ENCODE measurements around the gene VEGFA. TPM values are rescaled to one million over a fixed set of nuclear protein-coding genes. Genes with fewer than 3 reads are reported as not detected.

Gene VEGFA
- total RNA-seq, 1 donor from 2014 or later: 120 TPM

GRCh38 chr6:43742931-43743632 lies 26.9 kb upstream of the VEGFA start:
- no peak for TF ChIP-seq CTCF (conservative IDR thresholded peaks at IDR 0.05; ENCODE audit: low read depth, low read length)
- DNase-seq (ENCODE audit: low read depth): no peak
- no peak overlapping the region for H3K4me3 ChIP-seq (ENCODE audit: low read depth, low read length)

- no peak for DNase-seq (ENCODE audit: low read depth)
- H3K4me3 ChIP-seq (ENCODE audit: low read depth, low read length): no peak overlapping the region
- TF ChIP-seq CTCF (conservative IDR thresholded peaks at IDR 0.05; ENCODE audit: low read depth, low read length): no peak
Observed at GRCh38 chr6:43743682-43744381, 26.2 kb upstream of the VEGFA start.

- no peak for TF ChIP-seq CTCF (conservative IDR thresholded peaks at IDR 0.05; ENCODE audit: low read depth, low read length)
- H3K4me3 ChIP-seq (ENCODE audit: low read depth, low read length): no peak overlapping the region
- no peak for DNase-seq (ENCODE audit: low read depth)
Observed at GRCh38 chr6:43744491-43744890, 25.5 kb upstream of the VEGFA start.

- TF ChIP-seq CTCF (conservative IDR thresholded peaks at IDR 0.05; ENCODE audit: low read depth, low read length): no peak
- H3K4me3 ChIP-seq (ENCODE audit: low read depth, low read length): no peak overlapping the region
- no peak for DNase-seq (ENCODE audit: low read depth)
Observed at GRCh38 chr6:43744931-43745727, 24.9 kb upstream of the VEGFA start.

- TF ChIP-seq CTCF (conservative IDR thresholded peaks at IDR 0.05; ENCODE audit: low read depth, low read length): no peak
- H3K4me3 ChIP-seq (ENCODE audit: low read depth, low read length): no peak overlapping the region
- no peak for DNase-seq (ENCODE audit: low read depth)
Observed at GRCh38 chr6:43746071-43746470, 23.9 kb upstream of the VEGFA start.

GRCh38 chr6:43746613-43747102 lies 23.4 kb upstream of the VEGFA start:
- TF ChIP-seq CTCF (conservative IDR thresholded peaks at IDR 0.05; ENCODE audit: low read depth, low read length): no peak
- no peak for DNase-seq (ENCODE audit: low read depth)
- no peak overlapping the region for H3K4me3 ChIP-seq (ENCODE audit: low read depth, low read length)

Data from epithelial cell of proximal tubule (primary cell).